Activated gamma-delta T cell treated with Interleukin-2 at 50 U/mL for 16 hours (primary cell): ENCODE data around the gene UGT1A10.
"Not testable (repeated sequence)": the region's sequence is repeated elsewhere in the genome, so short reads cannot be mapped to it uniquely, and the experiment has no call there.

Experiments
- DNase-seq: peaks from one replicate; pipeline ENCODE4 v3.0.0-alpha.2; 2020

UGT1A10 gene

DNA sequence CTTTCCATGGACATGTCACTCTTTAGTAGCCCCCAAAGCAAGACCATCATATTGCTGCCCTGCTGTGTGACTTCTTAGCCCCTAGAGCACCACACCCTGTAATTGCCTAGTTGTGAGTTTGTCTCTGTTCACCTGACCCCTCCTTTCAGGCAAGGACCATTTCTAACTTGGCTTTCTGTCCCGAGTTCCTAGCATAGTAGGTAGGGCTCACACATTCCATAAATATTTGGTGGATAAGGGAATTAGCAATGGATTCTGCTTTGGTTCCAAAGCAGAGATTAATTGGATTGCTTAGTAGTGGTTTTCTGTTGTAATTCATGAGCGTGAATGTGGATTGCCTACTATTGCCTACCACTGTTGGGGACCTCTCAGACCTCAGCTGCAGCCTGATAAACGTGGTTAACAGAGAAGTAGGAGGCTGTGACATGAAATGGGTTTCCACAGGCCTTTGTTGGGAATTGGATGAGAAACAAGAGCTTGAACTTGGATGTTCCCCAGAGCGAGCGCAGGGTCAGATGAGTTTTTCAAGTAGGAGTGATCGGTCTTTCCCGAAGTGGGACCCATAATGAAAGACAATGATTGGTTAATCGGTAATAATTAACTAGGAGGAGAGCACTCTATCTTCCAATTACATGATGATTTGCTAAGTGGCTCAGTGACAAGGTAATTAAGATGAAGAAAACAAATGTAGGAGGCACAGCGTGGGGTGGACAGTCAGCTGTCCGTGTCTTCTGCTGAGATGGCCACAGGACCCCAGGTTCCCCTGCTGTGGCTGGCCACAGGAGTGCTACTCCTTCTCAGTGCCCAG, 110.4 kb downstream of the UGT1A10 start:
- no peak for DNase-seq

DNA sequence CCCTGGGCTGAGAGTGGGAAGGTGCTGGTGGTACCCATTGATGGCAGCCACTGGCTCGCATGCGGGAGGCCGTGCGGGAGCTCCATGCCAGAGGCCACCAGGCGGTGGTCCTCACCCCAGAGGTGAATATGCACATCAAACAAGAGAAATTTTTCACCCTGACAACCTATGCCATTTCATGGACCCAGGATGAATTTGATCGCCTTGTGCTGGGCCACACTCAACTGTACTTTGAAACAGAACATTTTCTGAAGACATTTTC, 111.0 kb downstream of the UGT1A10 start:
- no peak for DNase-seq

DNA sequence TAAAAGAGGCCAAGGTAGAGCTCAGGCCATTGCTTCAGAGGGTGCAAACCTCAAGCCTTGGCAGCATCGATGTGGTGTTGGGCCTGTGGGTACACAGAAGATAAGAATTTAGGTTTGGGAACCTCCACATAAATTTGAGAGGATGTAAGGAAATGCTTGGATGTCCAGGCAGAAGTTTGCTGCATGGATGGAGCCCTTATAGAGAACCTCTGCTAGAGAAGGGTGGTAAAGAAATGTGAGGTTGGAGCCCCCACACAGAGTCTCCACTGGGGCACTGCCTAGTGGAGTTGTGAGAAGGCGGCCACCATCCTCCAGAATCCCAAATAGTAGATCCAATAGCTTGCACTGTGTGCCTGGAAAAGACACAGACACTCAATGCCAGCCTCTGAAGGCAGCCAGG, 114.4 kb downstream of the UGT1A10 start:
- DNase-seq, result not testable (repeated sequence)

DNA sequence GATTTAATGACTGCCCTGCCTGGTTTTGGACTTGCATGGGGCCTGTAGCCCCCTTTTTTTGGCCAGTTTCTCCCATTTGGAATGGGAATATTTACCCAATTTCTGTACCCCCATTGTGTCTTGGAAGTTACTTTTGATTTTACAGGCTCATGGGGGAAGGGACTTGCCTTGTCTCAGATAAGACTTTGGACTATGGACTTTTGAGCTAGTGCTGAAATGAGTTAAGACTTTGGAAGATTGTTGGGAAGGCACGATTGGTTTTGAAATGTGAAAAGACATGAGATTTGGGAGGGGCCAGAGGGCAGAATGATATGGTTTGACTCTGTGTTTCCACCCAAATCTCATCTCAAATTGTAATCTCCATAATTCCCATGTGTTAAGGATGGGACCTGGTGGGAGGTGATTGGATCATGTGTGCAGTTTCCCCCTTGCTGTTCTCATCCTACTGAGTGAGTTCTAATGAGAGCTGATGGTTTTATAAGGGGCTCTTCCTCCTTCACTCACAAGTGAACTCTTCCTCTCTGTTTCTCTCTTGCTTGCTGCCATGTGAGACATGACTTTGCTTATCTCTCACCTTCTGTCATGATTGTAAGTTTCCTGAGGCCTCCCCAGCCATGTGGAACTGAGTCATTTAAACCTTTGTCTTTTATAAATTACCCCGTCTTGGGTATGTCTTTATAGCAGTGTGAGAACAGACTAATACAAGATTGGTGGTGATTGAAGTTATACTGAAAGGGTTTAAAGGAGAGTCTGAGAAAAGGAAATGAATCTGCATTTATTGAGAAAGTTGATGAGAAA, 115.2 kb downstream of the UGT1A10 start:
- not testable (repeated sequence) for DNase-seq

DNA sequence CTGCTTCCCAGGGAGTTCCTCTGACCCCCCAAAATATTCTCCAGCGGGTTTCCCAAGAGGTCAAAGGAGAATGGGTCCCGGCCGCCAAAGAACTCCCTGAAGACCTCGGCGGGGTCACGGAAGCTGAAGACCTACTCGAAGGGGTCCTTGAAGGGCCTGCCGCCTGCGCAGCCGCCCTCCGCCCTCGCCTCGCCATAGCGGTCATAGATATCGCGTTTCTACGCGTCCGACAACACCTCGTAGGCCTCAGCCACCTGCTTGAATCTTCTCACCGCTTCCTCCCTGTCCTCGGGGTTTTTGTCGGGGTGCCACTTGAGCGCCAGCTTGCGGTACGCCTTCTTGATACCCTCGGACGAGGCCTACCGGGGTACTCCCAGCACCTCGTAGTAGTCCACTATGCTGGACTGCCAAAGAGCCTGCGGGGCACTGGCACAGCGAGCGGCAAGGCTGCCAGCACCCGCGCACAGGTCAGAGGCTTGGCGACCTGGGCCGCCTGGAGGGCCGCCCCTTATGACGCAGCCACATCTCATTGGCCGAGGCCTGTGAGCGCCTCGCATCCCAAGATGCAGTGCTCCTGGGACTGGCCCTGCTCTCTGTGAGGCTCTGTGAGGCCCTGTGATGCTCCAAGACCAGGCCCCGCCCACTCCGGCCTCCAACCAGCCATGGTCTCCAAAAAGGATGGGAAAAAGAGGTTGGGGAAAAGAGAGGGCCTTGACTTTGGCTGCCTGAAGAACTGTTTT, 118.8 kb downstream of the UGT1A10 start:
- no peak for DNase-seq

DNA sequence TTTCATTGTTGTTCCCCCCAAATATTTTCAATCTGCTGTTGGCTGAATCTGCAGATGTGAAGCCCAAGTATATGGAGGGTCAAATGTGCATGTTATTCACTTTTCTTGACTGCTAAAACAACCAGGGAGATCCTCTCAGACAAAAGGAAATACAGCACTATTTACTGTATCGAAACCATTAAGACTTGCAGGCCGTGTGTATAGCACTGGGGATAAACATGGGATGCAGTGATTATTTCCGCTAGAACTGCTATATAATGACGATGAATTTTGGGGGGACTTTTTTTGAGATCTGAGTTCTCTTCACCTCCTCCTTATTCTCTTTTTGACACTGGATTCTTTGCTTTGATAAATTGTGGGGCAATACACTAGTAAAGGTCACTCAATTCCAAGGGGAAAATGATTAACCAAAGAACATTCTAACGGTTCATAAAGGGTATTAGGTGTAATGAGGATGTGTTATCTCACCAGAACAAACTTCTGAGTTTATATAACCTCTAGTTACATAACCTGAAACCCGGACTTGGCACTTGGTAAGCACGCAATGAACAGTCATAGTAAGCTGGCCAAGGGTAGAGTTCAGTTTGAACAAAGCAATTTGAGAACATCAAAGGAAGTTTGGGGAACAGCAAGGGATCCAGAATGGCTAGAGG, 120.3 kb downstream of the UGT1A10 start:
- no peak for DNase-seq

DNA sequence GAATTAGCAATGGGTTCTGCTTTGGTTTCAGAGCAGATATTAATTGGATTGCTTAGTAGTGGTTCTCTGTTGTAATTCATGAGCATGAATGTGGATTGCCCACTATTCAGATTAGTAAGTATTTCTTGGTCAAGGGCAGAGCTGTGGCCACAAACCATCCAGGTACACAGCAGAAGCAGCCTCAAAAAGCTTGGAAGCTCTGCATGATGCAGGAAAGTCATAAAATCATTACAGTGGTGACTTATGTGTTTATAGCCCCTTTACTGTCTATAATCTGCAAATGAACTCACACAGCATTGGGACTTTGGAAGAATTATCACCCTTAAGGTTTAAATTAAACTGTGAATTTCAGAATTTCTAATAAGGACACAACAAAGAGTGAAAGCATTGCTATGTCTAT, 121.9 kb downstream of the UGT1A10 start:
- no peak for DNase-seq

DNA sequence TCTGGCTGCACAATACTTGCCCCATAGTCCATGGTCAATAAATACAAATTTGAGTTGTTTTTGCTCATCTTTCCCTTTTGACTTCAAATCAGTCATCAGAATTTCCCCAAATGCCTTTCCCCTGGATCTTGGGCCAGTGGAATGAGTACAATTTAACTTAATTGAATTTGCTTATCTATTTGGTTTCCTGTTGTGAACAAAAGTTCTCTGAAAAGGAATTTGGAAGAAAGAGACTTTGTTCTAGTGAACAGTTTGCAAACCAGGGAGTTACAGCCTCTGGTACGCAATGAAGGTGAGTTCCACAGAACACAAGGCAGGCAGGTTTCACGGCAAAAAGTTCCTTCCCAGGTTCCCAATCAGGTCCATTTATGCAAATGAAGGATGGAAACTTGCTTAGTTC, 122.6 kb downstream of the UGT1A10 start:
- DNase-seq, result no peak

DNA sequence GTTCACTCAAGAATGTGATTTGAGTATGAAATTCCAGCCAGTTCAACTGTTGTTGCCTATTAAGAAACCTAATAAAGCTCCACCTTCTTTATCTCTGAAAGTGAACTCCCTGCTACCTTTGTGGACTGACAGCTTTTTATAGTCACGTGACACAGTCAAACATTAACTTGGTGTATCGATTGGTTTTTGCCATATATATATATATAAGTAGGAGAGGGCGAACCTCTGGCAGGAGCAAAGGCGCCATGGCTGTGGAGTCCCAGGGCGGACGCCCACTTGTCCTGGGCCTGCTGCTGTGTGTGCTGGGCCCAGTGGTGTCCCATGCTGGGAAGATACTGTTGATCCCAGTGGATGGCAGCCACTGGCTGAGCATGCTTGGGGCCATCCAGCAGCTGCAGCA, 123.8 kb downstream of the UGT1A10 start, which contains the start of gene UGT1A1:
UGT1A1 (plus strand) TSS at position 228 of the 400 bp plus-strand sequence; CDS start at position 246, 18 bp downstream.
- no peak for DNase-seq

DNA sequence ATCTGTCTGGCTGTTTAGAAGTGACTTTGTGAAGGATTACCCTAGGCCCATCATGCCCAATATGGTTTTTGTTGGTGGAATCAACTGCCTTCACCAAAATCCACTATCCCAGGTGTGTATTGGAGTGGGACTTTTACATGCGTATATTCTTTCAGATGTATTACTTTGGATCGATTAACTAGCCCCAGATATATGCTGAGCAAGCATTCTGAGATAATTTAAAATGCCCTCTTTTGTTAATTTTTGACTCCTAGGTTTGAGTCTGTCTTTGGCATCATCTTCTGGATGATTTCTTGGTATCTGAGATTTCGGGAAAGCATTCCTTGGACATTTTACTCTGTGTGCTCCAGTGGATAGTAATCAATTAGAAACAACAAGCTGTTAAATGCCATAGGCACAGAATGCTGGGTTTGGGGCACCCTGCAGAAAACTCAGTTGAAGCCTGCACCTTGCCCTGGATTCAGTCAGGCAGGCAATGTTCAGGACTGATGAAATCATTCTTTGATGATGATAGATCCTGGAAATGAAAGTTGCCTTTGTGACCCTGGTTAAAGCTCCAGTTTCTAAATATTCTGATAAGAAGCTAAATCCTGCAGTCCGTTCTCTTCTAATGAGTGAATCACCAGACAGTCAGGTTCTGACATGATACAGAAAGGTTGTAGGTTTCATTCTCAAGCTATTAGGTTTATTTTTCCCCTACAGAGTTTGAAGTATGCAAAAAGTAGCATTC, 125.0 kb downstream of the UGT1A10 start:
- no peak for DNase-seq

DNA sequence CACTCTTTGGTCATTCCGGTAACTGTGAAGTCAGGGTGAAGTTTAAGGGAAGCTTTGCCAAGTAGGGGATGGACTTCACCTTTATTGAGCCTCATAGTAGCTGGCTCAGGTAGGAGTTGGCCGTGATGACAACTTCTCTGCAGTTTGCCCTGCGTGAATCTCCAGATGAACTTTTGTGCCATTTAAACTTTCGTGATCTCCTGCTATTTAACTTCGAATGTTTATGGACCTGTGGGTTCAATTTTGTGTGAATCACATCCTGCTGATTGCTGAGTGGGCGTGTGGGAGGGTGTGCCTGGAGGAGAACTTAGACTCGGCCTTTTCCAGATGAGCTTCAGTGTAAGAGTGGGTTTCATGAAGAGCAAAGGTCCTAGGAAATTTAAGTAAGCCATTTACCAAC, 128.0 kb downstream of the UGT1A10 start:
- DNase-seq, result no peak

DNA sequence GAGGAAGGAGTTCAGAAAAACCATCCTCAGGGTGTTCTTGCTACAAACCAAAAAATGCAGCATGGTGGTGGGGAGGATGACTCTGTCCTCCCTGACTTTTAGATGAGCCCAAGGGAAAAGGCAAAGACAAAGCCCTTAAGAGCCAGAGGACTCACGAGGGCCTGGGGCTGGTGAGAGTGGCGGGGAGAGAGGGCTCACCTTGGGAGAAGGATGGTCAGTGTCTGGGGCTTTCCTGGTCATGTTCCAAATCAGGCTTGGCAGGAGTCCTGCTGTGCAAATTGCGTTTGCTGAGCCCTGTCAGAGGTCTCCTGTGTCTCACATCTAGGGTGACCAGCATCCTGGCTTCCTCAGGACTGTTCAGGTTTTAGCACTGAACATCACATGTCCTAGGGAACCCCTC, 128.5 kb downstream of the UGT1A10 start:
- no peak for DNase-seq

DNA sequence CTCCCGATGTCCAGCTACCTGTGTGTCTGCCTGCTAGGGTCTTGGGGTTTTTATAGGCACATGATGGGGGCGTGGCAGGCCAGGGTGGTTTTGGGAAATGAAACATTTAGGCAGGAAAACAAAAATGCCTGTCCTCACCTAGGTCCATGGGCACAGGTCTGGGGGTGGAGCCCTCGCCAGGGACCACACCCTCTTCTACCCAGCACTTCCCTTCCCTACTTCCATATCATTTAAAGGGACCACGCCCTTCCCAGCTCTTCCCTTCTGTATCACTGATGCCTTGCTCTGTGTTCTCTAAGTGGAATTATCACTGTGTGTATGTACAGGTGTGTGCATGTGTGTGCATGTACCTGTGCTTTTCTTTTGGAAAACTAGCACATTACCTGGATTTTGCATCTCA, 130.2 kb downstream of the UGT1A10 start:
- no peak for DNase-seq

DNA sequence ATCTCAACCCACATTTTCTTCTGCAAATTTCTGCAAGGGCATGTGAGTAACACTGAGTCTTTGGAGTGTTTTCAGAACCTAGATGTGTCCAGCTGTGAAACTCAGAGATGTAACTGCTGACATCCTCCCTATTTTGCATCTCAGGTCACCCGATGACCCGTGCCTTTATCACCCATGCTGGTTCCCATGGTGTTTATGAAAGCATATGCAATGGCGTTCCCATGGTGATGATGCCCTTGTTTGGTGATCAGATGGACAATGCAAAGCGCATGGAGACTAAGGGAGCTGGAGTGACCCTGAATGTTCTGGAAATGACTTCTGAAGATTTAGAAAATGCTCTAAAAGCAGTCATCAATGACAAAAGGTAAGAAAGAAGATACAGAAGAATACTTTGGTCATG, 131.8 kb downstream of the UGT1A10 start:
- no peak for DNase-seq

DNA sequence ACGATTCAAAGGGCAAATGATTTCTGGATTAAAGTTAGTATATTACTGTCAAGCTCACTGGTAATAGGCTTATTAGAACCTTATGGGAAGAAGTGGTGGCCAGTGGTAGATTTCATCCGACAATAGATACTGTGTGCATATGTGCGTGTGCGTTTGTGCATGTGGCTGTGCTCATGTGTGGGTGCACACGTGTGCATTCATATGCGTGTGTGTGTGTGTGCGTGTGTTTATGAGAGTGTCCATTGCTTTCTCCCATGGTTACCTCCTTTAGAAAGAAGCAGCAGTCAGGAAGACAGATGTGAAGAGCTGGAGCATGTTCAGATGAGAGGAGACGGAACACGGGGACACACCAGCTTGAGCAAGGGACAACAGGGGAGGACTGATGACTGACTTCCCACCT, 133.0 kb downstream of the UGT1A10 start:
- DNase-seq, result no peak

DNA sequence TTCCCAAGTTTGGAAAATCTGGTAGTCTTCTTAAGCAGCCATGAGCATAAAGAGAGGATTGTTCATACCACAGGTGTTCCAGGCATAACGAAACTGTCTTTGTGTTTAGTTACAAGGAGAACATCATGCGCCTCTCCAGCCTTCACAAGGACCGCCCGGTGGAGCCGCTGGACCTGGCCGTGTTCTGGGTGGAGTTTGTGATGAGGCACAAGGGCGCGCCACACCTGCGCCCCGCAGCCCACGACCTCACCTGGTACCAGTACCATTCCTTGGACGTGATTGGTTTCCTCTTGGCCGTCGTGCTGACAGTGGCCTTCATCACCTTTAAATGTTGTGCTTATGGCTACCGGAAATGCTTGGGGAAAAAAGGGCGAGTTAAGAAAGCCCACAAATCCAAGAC, 135.9 kb downstream of the UGT1A10 start:
- no peak for DNase-seq

DNA sequence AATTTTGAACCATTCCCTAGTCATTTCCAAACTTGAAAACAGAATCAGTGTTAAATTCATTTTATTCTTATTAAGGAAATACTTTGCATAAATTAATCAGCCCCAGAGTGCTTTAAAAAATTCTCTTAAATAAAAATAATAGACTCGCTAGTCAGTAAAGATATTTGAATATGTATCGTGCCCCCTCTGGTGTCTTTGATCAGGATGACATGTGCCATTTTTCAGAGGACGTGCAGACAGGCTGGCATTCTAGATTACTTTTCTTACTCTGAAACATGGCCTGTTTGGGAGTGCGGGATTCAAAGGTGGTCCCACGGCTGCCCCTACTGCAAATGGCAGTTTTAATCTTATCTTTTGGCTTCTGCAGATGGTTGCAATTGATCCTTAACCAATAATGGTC, 136.3 kb downstream of the UGT1A10 start:
- no peak for DNase-seq

DNA sequence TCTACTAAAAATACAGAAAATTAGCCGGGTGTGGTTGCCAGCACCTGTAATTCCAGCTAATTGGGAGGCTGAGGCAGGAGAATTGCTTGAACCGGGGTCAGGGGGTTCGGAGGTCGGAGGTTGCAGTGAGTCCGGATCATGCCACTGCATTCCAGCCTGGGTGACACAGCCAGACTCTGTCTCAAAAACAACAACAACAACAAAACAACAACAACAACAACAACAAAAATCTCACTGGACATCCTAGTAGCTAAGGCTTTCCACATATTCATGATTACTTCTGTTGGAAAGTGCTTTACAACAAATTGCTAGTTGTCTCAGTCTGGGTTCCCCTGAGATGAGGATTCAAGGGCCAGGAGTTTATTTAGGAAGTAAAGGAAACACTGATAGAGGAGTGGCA, 137.6 kb downstream of the UGT1A10 start:
- DNase-seq, result no peak

DNA sequence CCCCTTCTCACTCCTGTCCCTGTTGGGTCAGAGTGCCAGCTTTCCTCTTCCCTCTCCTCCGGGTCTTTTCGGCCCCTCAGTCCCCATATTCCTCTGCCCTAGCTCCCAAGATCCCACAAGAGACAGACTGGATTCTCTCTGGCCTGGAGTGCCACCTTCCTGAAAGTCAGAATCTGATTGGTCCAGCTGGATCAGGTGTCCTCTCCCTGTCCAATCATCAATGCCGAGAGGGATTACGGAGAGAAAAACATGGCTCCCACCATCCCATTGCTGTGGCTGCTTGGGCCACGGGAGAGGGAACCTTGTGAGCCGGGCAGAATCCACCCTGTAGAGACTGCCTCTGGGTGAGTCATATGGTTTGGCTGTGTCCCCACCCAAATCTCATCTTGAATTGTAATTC, 139.2 kb downstream of the UGT1A10 start:
- DNase-seq, result no peak

DNA sequence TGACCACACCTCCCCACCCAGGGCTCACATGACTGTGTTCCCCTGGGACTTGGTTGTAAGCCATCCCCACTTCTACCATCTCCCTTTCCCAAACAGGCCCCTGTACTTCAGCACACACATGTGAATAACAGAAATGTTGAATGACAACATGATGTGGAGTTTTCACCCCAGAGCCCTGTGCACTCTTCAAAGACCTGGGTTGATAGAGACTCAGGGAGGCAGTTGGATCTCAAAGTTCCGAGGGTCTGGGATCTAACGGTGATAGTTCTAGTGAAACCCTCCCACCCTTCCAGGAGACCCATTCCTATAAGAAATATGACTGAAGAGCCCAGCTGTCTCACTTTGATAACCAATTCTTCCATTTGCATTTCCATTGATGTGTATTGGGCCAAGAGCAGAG, 141.8 kb downstream of the UGT1A10 start, which contains the start of gene MROH2A:
MROH2A (plus strand) TSS at position 301 of the 400 bp plus-strand sequence. CDS start 1,029 bp downstream, outside the sequence.
- DNase-seq, result no peak

DNA sequence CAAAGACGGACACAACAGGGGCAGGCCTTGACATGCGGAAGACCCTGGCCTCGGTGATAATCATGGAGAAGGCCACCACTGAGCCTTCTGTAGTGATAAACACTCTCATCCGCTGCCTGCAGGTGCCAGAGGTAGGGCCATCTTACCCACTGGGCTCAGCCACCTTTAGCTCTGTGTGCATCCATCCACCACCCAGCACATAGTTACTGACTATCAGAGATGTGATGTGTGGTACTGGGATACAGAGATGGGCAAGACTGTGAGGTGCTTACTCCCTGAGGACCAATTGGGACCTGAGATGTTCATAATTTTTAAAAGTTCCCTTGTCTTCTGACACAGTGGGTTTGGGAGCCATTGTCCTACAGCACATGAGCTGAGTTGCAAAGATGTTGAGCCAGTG, 143.5 kb downstream of the UGT1A10 start:
- DNase-seq, result no peak

DNA sequence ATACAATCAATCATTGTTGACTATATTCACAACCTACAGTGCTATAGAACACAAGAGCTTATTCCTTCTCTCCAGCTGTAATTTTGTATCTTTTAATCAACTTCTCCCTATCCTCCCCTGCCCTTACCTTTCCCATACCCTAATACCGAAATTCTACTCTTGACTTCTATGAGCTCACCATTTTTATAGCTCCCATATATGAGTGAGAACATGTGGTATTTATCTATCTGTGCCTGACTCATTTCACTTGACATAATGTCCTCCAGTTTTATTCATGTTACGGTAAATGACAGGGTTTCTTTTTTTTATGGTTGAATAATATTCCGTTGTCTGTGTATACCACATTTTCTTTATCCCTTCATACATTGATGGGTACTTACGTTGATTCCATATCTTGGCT, 144.5 kb downstream of the UGT1A10 start:
- no peak for DNase-seq
